Renal cortex interstitium (tissue), 11 donors: ENCODE data around the gene PCBD2. TPM values are rescaled to one million over a fixed set of nuclear protein-coding genes. Genes with fewer than 3 reads are reported as not detected.

Experiments
- DNase-seq, 11 donors: peaks; one replicate each; pipeline ENCODE4 v3.0.0-alpha.2; 2013; ENCODE audit warnings: low read depth in 9 of 11, low spot score in 4 of 11; ENCODE audit errors: extremely low read depth in 1 of 11
- polyA plus RNA-seq, 3 donors: library from polyadenylated mRNA; unstranded; fragments of 120-200 nt; gene quantifications; one replicate each; pipeline ENCODE4 v1.2.1, GENCODE V29; 2013; ENCODE audit not compliant: insufficient read length in 3 of 3

PCBD2 gene
- polyA plus RNA-seq, 3 donors = 10.5 to 16.5 (median 12.2) TPM

- no peak for DNase-seq
Measured at GRCh38 chr5:134939500-134939899, 34.6 kb downstream of the PCBD2 start.

GRCh38 chr5:134943547-134943946 lies 38.6 kb downstream of the PCBD2 start:
- DNase-seq = no peak

DNA sequence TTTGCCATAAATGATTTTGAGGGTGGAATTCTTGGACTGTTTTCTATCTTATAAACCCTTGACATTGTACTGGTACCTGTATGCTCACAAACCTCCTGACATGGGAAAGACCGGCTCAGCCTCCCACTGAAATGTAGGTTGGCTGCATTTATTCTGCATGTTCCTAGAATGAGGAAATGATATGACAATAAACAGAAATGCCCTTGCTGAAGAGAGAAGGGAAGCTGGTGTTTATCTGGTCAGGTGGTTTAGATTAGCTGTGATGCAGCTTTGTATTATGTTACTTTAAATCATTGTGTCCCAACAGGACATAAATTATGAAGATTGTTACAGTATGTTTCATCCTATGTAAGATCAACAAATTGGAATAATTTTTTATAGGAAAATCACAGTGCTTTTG lies 39.7 kb downstream of the PCBD2 start:
- no peak for DNase-seq

DNA sequence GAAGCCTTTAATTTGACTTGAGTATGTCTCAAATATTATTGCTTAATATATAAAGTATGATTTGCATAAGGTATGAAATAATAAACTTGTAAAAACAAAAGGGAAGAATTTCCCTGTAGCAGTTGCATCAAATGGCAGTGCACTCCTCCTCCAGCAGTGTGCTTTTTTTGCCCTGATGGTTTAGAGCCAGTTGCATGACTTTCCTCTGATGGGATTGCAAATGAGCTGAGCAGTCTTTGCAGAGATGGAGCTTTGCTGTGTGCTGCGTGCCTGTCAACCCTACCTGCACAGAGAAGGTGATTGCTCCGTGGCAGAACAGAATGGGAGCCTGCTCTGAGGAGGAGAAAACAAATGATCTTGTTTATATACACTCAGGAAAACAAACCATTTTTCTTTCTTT lies 40.1 kb downstream of the PCBD2 start:
- no peak for DNase-seq

DNA sequence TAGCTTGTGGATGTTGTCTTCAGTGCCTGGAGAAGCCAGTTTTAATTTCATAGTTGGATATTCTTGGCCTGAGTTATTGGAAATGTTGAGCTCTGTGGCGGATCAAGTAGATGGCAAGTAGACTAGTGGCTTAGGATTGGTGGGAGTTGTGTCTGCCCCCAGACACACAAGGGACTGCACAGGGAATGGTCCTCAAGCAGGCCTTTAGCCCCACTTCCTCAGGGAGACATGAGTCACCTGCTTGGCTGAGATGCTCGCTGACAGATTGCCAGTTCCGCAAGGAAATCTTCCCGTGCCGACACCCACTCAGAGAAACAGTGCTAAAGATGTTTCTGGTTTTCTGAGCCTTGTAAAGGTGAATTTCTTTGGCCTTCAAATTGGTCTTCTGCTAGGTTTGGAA lies 44.0 kb downstream of the PCBD2 start:
- DNase-seq = no peak

- DNase-seq = no peak
Measured at GRCh38 chr5:134949316-134949715, 44.4 kb downstream of the PCBD2 start.

GRCh38 chr5:134957920-134958608 lies 53.1 kb downstream of the PCBD2 start:
- no peak for DNase-seq

GRCh38 chr5:134958755-134959154 lies 53.8 kb downstream of the PCBD2 start:
- DNase-seq = no peak

GRCh38 chr5:134963098-134963497 lies 58.2 kb downstream of the PCBD2 start:
- no peak for DNase-seq

DNA sequence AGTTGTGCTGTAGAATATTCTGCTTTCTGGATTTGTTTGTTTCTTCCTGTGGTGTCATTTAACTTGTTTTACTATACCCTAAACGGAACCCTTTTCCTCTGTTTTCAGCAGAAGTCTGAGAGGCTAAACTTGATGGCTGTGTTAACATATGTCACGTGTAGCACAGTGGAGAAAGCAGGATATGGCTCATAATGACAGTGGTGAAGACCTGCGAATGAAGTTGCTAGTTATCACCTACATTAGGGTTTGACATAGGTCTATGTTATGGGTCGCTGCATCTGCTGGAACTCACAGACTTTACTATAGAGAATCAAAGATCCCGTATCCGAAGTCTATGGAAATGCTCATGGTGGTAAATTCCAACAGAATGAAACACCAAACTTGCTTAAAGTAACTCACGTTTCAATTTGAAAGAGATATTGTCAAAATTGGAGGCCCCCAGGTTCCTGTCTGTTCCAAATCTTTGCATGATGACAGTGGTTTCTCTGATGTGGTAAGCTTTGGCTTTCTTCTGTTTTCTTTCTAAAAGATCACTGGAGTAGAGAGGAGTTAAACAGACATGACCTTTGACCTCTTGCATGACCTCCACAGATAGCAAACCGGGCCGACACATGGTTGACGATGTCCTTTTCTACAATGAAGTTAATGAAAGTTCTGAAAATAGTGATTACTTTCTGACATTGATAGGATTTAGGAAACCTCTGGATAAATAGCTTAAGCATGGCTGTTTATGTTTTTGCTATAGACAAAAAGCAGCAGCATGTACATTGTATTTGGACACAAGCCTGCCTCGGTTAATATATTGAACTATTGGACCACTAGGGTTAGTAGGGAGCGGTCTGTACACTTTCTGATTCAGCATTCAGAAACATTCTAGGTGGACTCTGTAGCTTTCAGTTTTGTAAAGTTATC lies 59.7 kb downstream of the PCBD2 start:
- DNase-seq = no peak

- no peak for DNase-seq
Measured at GRCh38 chr5:134965271-134965825, 60.4 kb downstream of the PCBD2 start.

DNA sequence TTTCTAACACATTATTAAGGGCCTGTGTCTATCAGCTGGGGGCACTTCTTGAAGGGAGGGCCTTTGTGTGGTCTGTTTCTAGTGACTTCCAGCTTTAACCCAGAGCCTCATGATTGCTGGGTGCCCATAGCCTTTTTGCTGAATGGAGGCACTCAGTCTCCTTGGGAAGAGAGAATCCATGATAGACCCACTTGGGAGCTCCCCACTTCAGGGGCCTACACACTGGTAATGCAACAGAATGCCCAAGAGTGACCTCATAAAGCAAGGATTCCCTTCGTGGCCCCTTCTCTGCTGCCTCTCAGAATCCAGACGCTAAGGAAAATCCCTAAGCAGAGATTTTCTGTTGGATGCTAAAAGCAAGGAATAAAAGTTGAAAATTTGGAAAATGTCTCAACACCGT lies 62.7 kb downstream of the PCBD2 start, which contains the start of gene CATSPER3:
CATSPER3 (plus strand) TSS at position 301 of the 400 bp plus-strand sequence; CDS start at position 386, 85 bp downstream.
- no peak for DNase-seq

DNA sequence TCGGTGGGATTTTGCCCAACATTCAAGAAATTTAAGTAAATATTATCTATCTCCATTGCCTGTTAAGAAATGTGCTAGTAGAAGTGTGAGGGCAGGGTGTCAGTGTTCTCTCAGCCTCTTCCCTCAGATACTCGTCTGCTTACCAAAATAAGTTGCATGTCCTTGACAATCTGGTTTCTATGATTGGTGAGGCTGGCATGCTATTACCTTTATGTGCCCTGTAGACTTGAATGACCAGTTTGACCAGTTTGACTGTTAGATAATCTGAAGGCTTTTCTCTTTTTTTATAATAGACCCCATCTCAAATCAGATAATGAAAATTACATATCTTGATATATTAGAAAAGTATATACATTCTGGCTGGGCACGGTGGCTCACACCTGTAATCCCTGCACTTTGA lies 63.1 kb downstream of the PCBD2 start:
- no peak for DNase-seq

DNA sequence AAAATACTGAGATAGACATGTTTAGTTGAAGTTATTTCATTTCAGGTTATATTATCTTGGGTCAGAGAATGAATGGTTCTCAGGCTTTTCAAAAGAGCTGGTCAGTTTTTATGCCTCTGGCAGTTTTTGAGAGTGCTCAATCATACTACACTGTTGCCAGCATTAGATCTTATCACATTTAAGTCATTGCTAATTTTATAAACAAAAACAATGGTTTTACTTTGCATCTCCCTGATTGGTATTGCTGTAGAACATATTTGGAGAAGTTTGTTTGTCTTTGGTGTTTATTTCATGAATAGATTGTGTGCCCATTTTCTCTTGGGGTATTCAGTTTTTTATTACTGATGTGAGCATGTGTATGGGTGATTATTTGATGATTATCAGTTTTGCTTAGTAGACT lies 64.2 kb downstream of the PCBD2 start:
- DNase-seq = no peak

DNA sequence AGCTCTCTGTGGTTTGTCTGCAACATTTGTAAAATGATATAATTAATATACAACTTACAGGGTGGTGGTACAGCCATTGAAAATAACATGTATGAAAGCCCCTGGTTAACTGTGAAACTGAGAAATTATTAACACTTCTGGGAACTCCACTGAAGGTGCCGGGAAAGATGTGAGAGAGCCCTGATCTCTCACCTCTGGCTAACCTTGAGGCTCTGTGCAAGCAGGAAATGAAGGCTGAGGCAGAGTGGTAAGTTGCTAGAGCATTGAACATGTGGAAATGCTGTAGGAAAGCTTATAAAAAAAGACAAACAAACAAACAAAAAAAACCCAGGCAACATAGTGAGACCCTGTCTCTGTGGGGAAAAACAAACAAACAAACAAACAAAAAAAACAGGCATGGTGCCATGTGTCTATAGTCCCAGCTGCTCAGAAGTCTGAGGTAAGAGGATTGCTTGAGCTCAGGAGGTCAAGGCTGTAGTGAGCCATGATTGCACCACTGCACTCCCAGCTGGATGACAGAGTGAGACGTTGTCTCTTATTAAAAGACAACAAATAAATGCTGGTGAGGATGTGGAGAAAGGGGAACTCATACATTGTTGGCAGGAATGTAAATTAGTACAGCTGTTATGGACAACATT lies 70.3 kb downstream of the PCBD2 start:
- DNase-seq = no peak

GRCh38 chr5:134975843-134976242 lies 70.9 kb downstream of the PCBD2 start:
- DNase-seq = no peak

DNA sequence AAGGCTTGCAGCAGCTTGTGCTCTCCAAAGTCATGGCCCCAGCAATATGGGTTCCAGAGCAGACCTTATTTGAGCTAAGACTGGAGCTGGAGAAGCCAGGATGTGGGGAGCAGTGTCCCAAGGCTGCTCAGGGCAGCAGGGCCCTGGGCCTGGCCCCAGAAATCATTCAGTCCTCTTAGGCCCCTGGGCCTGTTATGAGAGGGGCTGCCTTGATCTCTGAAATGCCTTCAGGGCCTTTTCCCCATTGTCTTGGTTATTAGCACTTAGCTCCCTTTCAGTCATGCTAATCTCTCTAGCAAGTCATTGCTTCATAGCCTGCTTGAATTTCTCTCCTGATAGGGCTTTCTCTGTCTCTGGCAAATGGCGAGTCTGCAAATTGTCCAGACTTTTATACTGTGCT lies 71.9 kb downstream of the PCBD2 start:
- DNase-seq = no peak

GRCh38 chr5:134979416-134979815 lies 74.5 kb downstream of the PCBD2 start:
- DNase-seq = no peak

DNA sequence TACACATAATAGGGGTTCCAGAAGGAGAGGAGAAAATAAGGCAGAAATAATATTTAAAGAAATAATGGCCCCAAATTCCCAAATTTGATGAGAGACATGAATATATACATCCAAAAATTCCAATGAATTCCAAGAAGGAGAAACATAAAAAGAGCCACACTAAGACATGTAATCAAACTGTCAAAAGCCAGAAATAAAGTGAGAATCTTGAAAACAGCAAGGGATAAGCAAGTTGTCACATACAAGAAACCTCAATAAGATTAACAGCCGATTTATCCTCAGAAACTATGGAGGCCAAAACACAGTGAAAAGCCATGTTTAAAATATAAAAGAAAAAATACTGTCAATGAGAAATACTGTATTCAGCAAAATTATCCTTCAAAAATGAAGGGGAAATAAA lies 77.3 kb downstream of the PCBD2 start:
- DNase-seq = no peak
